SK-N-MC (cell line): ENCODE results near the gene FLT1.

ENCODE experiments used
- EZH2 ChIP-seq: fragments of 200-600 bp; sonication (generic); IDR thresholded peaks from one replicate; pipeline ENCODE4 v1.6.1; 2017; ENCODE audit warnings: antibody characterized with exemption
- POLR2AphosphoS5 ChIP-seq: IDR thresholded peaks from 2 replicates; pipeline ENCODE4 v1.6.1; 2012; ENCODE audit warnings: mild to moderate bottlenecking, low read depth, low read length, borderline replicate concordance

GRCh38 chr13:28322256-28322905, 172.5 kb downstream of the FLT1 start:
- TF ChIP-seq POLR2AphosphoS5 = no peak
- no peak for TF ChIP-seq EZH2
